ENCODE data around the gene AMPD2.

Gene AMPD2

DNA sequence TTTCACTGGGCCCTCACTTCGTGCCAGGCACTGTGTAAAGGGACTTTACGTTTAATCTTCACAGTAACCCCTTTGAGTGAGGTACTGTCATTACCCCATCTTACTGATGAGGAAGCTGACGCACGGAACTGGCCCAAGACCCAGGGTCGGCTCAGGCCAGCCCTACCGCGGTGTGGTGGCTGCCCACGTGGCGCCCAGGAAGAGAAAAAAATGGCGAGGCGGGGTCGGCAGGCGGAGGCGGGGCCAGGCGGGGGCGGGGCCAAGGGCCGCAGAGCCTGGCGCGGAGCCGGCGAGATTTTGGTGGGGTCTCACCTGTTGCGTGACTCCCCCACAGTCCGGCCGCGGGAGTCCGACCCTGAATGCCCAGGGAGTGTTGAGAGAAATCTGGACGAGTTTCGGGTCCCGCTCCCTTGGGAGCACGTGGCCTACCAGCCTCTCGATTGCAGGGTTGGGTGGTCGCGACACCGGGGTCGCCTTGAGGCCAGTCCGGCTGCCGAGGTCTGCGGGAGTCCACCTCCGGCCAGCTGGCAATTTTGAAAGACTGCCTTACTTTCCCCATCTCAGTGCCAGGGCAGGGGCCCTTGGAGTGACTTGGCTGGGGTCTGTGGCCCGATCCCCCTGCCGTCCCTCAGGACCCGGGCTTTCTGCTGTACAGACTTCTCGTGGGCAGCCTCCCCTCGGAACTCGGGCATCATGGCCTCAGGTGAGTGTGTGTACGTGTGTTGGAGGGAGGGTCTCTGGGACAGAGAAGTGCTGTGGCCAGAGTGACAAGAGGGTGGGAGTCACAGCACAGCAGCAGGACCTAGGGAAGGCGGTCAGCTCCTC, at the start of gene AMPD2, which contains the start of gene GNAT2:
AMPD2 (plus strand) TSS at position 262 of the 825 bp plus-strand sequence. CDS start 1,339 bp downstream, outside the sequence.
GNAT2 (minus strand) TSS at position 41 of the 825 bp plus-strand sequence. CDS start 6,746 bp downstream, outside the sequence.
- DNase-seq (ENCODE audit: extremely low read depth in 1 of 2, low read depth in 1 of 2): peak; percentile 63 to 65

DNA sequence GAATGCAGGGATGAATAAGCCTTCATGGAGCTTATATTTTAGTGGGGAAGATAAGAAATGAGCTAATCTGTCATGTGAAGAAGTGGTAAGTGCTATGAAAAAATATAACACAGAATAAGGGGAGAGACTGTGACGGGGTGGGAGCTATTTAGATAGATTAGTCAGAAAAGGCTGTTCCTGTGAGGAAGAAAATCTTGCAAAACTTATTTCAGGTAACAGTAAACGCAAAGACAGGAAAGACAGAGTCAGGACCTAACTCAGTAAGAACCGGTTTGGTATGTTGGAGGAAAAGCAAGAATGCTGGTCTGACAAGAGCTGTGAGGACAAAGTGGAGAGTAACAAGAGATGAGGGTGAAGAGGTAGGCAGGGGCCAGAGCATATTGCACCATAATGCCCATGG, 49.2 kb upstream of the AMPD2 start:
- no peak for DNase-seq (ENCODE audit: extremely low read depth in 1 of 2, low read depth in 1 of 2)

DNA sequence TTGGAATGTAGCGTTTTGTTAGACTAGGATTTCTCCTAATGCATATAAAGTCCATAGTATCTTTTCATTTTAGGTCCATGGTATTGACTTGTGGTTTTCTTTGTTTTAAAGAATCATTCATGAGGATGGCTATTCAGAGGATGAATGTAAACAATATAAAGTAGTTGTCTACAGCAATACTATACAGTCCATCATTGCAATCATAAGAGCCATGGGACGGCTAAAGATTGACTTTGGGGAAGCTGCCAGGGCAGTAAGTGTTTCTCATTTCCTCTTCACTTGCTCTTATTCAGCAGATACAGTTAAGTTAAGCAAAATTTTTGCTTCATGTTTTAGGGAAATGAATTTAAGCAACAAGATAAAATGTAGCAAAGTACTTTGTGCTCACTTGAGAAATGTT, 45.9 kb upstream of the AMPD2 start:
- DNase-seq (ENCODE audit: extremely low read depth in 1 of 2, low read depth in 1 of 2): no peak

DNA sequence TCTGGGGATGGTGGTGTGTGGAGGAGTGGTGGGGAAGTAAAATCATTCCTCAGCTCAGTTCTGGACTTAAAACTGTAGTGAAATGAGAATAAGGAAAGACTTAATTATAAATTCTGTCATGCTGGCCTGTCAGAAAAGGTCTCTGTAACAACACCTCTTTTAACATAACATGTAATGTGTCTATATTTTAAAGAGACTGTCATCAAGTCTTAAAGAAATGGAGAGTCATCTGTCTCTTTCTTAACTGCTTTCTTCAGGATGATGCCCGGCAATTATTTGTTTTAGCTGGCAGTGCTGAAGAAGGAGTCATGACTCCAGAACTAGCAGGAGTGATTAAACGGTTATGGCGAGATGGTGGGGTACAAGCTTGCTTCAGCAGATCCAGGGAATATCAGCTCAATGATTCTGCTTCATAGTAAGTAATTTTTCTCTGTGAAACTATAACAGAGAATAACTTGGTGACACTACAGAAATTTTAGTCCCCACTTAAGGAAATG, 40.6 kb upstream of the AMPD2 start:
- DNase-seq (ENCODE audit: extremely low read depth in 1 of 2, low read depth in 1 of 2): no peak

DNA sequence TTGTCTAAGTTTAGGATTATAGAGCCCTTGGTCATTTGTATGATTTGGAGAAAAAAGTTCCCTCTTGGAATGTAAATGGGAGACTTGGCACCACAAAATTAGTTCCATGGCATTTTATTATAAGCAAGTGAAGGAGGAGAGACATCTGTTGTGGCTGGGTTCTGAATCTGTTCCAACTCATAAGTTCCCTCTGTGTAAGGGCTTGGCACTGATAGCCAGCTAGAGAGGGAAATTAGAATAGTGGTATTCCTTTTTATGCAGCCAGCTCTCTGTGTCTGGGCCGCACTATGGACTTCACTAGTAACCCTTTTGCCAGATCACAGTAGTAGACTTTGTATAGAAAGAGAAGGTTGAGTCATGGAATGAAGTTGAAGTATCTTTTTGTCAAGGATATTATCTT, 40.1 kb upstream of the AMPD2 start:
- no peak for DNase-seq (ENCODE audit: extremely low read depth in 1 of 2, low read depth in 1 of 2)

DNA sequence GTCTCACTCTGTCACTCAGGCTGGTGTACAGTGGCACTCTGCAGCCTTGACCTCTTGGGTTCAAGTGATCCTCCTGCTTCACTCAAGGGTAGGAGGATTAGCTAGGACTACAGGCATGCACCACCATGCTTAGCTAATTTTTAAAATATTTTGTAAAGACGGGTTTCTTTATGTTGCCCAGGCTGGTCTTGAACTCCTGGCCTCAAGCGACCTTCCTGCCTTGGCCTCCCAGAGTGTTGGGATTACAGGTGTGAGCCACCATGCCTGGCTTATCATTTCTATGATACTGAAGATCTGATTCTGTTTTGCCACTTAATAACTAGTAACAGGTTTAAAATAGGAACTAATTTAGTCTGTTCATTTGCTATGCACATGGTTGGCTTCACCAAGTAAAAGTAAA, 37.6 kb upstream of the AMPD2 start:
- DNase-seq (ENCODE audit: extremely low read depth in 1 of 2, low read depth in 1 of 2): no peak

DNA sequence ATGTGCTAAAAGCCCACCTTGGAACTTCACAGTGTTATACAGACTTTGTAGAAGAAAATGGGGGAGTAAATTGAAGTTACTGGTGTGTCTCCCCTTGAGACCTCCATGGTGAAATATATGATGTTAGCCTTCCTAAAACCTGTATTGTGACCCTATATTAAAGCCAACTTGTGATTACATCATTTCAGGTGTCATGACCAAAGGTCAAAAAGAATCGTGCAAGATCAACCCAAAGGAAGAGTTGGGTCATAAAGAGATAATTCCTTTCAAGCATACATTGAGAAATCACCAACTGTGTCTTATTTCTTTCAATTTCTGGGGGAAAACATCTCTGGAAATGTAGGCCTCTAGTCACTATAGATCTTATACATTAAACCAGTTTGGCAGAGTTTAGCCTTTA, 34.9 kb upstream of the AMPD2 start:
- DNase-seq (ENCODE audit: extremely low read depth in 1 of 2, low read depth in 1 of 2): no peak

DNA sequence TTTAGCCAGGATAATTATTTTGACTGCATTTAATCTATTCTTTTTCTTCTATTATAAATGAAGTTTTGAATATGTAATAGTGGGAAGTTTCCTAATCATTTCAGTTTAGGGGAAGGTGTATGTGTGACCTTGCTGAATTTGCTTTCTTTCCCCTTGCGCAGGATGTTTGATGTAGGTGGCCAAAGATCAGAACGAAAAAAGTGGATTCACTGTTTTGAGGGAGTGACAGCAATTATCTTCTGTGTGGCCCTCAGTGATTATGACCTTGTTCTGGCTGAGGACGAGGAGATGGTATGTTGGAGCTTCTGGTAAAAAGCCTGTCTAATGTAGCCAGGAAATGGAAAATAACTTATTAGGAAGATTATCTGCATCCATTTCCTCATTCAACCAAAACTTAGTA, 33.6 kb upstream of the AMPD2 start:
- no peak for DNase-seq (ENCODE audit: extremely low read depth in 1 of 2, low read depth in 1 of 2)

DNA sequence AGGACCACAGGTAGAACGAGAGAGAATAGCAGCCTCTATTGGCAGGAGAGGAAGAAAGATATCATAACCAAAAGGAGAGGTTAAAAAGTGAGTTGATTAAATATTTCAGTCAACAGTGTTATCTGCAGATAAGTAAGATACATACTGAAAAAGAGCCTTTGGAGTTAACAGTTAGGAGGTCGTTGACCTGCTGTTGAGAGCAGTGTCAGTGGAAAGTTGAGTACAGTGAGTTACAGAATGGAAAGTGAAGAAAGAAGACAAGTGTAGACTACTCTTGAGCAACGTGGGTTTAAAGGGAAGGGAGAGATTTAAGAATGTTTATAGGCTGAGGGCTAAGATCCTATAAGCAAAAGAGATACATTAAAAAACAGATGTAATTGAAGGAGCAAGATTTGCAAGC, 30.5 kb upstream of the AMPD2 start:
- no peak for DNase-seq (ENCODE audit: extremely low read depth in 1 of 2, low read depth in 1 of 2)

DNA sequence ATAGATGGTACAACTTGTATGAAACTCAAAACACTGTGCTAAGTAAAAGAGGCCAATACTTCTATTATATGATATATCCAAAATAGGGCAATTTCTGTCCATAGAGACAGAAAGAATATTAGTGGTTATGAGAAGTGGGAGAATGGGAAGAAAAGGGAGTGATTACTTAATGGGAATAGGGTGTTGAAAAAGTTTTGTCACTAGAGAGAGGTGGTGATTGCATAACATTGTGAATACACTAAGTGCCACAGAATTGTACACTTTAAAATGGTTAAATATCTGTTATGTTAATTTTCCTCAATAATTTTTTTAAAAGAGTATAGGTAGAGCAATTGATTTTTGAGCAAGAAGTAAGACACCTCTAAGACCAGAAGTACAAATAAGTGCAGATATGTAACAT, 30.0 kb upstream of the AMPD2 start:
- DNase-seq (ENCODE audit: extremely low read depth in 1 of 2, low read depth in 1 of 2): no peak

DNA sequence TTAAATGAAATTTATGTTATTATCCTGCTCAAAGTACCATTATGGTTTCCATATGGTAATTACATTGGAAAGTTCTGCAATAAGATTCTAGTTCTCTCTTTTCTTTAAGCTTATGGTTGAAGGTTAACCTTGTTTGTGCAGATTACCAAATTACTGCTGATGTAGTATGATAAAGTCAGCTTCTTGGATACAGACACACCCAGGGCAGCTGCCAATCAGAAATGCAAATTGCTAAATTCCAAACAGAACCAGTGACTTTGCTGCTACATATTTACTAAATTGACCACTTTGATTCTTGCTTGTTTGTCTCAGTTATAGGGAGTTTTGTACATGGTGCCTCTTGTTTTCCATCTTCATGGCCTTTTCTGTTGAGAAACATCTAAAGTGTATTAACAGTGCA, 26.7 kb upstream of the AMPD2 start:
- no peak for DNase-seq (ENCODE audit: extremely low read depth in 1 of 2, low read depth in 1 of 2)

DNA sequence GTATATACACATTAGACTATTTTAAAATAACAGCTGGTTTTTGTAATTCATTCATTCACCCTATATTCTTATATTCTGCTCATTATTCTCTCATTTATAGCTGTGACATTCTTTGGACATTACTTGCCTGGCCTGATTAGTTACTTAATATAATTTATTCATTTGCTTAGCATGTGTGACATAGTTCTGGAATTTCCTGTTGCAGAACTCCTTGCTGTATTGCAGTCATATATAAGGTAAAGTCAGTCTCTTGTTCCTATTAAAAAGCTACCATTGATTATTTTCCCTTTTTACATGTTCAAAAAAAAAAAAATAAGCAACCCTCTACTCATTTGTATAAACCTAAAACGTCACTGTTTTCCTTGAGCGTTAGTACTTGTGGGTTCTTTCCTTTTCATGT, 24.1 kb upstream of the AMPD2 start:
- DNase-seq (ENCODE audit: extremely low read depth in 1 of 2, low read depth in 1 of 2): no peak

DNA sequence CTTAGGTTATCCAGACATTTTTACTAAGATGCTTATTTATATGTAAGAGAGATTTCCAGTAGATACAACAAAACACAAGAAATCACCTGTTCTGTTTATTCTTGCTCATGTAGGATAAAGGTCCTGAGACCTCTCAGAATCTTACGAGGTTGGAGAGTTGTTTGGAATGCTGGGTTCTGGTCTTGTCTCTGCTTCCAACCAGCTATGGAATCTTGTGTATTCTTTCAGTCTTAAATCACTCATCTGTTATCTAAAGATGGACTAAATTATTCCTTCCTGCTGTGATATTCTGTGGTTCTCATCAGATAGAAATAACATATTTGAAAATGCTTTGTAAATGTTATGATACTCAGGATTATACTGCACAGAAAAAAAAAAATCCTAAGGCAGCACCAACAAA, 21.5 kb upstream of the AMPD2 start:
- no peak for DNase-seq (ENCODE audit: extremely low read depth in 1 of 2, low read depth in 1 of 2)

DNA sequence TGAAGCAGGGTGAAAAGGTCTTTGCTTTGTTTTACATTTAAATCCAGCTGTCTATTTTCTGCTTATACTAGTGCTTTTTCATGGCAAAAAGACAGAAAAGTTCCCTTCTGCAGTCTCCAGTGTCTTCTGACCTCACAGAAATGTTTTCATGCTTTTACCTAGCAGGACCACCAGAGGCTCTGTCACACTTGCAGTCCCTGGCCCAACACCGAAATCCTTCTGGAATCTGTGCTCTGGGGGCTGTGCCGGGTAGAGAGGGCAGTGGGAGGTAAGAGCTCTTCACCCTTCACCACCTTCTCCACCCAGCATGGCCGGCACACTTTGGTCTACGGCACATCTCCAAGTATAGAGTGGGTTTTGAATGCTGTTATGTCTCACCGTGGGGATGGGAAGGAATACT, 21.0 kb upstream of the AMPD2 start:
- no peak for DNase-seq (ENCODE audit: extremely low read depth in 1 of 2, low read depth in 1 of 2)

DNA sequence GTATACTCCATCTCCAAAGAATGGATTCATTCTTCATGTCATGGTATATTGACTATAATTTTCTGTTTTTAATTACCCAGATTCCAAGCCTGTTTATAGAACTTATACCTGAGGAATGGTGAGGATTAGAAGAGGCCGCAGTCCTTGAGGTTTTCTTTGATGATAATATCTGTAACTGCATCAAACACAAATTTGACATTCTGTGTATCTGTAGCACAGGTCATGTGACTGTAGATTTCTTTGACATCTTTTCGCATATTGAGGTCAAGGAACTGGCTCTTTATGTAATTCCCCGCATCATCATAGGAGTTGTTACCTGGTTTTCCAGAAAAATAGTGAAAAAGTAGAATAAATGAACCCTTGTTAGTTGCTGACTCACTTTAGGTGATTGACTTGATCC, 16.4 kb upstream of the AMPD2 start:
- no peak for DNase-seq (ENCODE audit: extremely low read depth in 1 of 2, low read depth in 1 of 2)

DNA sequence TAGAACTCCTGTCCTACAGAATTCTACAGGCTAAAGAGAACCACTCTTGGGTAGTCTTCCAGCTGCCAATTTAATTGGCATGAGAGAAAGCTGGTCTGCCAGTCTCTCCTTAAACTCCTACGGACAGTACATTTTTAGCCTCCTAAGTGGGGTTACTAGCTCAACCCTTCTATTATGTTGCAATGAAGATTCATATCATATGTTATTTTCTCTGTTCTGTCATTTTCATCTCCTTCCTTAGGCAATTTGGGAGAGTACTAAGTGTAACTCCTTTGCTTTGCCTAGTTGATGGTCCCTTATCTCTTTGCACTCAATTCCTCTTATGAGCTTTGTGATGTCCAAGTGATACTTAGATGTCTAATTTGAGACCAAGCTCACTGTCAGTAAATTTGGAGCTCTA, 14.3 kb upstream of the AMPD2 start:
- no peak for DNase-seq (ENCODE audit: extremely low read depth in 1 of 2, low read depth in 1 of 2)

DNA sequence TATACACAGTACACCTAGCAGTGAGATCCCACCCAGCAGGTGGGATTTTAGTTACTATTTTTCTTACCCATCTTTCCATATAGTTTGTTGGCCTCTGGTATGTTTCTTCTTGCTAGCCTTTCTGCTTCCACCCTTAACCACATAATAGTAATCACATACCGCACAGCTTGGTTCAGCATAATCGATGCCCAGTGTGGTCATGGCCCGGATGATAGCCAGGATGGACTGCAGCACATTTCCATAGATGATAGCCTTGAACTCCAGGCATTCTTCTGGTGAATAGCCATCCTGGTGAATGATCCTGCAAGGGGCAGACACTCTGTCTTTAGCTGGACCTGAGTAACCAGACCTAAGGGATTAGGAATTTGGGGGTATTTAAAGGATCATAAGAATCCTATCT, 9.8 kb upstream of the AMPD2 start:
- no peak for DNase-seq (ENCODE audit: extremely low read depth in 1 of 2, low read depth in 1 of 2)

DNA sequence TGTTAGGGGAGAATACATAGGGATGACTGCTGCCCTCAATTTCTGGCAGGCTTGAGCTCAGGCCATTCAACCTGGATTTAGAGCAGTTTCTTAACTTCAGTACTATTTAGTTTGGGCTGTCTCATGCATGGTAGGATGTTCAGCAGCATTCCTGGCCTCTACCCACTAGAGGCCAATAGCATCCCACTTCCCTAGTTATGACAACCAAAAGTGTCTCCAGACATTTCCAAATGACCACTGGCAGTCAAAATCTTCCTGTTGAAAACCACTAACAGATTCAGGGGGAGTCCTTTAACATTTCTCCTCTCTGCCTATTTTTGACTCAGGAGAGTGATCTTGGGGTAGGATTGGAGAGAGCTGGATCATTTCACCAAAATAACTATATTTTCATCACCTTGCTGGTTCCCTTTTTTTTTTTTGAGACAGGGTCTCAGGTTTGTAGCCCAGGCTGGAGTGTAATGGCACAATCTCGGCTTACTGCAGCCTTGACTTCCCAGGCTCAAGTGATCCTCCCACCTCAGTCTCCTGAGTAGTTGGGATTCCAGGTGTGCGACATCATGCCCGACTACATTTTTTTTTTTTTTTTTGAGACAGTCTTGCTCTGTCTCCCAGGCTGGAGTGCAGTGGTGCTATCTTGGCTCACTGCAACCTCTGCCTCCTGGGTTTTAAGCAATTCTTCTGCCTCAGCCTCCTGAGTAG, 8.9 kb upstream of the AMPD2 start:
- no peak for DNase-seq (ENCODE audit: extremely low read depth in 1 of 2, low read depth in 1 of 2)

DNA sequence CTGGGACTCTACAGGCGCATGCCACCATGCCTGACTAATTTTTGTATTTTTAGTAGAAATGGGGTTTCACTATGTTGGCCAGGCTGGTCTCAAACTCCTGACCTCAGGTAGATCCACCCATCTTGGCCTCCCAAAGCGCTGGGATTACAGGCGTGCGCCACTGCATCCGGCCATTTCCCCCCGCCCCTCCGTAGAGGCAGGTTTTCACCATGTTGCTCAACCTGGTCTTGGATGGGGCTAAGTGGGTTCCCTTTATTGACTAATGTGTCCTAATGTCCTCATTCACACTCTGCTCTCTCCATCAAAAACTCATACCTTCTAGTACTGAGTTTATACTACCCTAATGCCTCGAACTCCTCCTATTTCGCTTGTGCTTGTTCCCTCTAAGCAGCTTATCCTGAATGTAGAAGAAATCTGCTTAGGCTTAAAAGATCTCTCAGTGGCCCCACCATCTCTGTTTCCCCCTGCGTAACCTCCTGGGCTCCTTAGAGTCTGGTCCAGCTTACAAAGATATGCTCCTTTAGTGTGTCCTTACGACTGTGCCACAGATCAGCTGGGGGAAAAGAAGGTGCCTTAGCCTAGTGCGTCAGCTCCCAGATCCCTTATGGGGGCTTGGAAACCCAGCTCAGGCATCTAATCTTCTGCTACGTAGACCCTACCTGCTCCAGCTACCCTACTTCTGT, 8.2 kb upstream of the AMPD2 start:
- DNase-seq (ENCODE audit: extremely low read depth in 1 of 2, low read depth in 1 of 2): no peak

DNA sequence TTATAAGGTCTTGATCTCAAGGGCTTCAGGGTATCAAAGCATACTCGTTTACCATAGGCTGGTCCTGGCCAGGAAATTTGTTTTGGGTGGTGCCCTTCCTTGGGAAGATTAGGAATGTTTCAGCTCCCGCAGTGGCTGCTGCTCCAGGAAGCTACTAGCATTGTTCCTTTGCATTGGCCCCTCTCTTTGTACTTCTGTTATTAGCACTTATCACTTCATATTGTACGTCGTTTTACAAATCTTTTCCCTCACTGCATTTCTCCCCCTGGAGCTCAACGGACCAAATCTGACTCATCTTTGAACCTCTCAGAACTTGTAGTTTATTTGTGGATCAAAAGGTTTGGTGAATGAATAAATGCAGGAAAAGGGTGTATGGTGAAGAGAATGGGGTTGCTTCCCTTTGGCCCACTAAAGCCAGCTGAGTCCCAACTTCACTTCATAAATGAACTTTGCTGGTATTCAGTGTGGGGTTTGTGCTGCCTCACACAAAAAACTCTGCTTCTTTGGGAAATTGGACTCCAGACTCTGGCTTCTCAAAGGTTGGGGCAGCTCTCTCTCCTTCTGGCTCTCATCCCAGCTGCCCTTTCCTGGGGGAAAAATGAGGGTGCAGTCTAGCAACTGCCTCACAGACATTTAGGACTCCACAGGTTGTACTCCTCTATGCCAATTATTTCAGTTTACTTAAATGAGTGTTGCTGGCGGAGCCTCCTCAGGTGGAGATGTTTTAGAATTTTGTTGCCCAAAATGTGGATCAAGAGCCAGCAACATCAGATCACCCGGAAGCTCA, 6.1 kb upstream of the AMPD2 start:
- no peak for DNase-seq (ENCODE audit: extremely low read depth in 1 of 2, low read depth in 1 of 2)

DNA sequence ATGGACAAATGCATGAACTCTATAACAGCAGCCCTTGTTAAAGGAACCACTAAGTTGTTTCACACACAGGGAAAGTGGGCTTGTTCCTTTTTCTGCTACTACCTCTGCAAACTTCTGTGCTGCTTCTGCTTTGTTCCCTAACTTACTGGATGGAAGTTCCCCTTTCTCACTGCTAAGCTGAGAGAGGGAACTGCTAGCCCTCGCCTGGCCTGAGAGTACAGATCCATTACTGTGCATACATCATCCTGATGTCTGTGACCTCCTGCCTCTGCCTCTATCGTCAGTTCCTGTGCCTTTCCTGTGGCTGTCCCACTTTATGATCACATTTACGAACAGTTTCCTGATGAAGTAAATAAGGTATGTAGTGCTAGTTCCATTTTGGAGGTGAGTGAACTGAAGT, 3.8 kb upstream of the AMPD2 start:
- no peak for DNase-seq (ENCODE audit: extremely low read depth in 1 of 2, low read depth in 1 of 2)

All from stimulated activated CD8-positive, alpha-beta memory T cell treated with anti-CD3 and anti-CD28 coated beads, Interleukin-7, amount 100 ng/mL, for 48 hours (primary cell).